ENCODE data around the gene KMT2B. TPM values are rescaled to one million over a fixed set of nuclear protein-coding genes. Genes with fewer than 3 reads are reported as not detected.
A peak's percentile ranks its signal among the peaks of the same experiment; 100 is the strongest.

Gene KMT2B
- total and polyA plus RNA-seq, 9 of the 15 experiments (the other 6 are each of a cell fraction or from before 2014, with no cell fraction given), result 0.63 to 43.9 (median 8.1) TPM

DNA sequence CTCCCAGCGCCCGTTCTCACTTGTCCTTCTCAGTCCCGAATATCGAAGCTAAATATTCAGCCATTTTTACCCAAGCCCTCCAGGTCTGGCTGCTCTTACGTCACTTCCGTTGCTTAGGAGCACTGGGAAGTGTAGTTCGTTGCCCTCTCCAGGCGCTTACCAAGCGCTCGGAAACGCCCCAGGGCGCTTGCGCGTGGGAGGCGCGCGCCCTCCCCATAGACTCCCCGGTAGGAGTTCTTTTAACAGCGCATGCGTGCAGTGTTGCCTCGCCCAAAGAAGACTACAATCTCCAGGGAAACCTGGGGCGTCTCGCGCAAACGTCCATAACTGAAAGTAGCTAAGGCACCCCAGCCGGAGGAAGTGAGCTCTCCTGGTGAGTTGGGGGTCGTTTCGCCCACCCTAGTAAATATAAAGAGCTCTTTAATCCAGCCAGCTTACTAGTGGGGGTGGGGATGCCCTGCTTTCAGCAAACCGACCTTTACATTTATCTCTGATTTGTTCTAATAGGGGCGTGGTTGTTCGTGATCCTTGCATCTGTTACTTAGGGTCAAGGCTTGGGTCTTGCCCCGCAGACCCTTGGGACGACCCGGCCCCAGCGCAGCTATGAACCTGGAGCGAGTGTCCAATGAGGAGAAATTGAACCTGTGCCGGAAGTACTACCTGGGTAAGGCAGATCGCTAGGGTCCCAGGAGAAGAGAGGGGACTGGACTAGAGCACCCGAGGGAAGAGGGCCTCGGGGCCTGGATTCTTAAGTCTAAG is 27.7 kb downstream of the KMT2B start, which contains the start of the genes PSENEN and U2AF1L4 (continued):
- TF ChIP-seq, protein P1, sequence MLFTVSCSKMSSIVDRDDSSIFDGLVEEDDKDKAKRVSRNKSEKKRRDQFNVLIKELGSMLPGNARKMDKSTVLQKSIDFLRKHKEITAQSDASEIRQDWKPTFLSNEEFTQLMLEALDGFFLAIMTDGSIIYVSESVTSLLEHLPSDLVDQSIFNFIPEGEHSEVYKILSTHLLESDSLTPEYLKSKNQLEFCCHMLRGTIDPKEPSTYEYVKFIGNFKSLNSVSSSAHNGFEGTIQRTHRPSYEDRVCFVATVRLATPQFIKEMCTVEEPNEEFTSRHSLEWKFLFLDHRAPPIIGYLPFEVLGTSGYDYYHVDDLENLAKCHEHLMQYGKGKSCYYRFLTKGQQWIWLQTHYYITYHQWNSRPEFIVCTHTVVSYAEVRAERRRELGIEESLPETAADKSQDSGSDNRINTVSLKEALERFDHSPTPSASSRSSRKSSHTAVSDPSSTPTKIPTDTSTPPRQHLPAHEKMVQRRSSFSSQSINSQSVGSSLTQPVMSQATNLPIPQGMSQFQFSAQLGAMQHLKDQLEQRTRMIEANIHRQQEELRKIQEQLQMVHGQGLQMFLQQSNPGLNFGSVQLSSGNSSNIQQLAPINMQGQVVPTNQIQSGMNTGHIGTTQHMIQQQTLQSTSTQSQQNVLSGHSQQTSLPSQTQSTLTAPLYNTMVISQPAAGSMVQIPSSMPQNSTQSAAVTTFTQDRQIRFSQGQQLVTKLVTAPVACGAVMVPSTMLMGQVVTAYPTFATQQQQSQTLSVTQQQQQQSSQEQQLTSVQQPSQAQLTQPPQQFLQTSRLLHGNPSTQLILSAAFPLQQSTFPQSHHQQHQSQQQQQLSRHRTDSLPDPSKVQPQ (CRISPR knock-in tag; IDR thresholded peaks at IDR 0.05; ENCODE audit: borderline replicate concordance), result no peak
- no peak for TF ChIP-seq RAD51 (IDR thresholded peaks at IDR 0.05; ENCODE audit: borderline replicate concordance, low read depth)
- no peak for TF ChIP-seq SRSF1 (IDR thresholded peaks at IDR 0.05; ENCODE audit: low read depth, low read length)
- no peak for TF ChIP-seq TEAD2 (tag; IDR thresholded peaks at IDR 0.05)
- no peak for TF ChIP-seq ZNF280A (IDR thresholded peaks at IDR 0.05; ENCODE audit: low read depth, partially characterized antibody)
- 0 out of 2 replicates have a peak, but pooled peaks have one; percentile 51 for TF ChIP-seq MXI1 (IDR thresholded peaks at IDR 0.05; ENCODE audit: low read depth, low read length)
- TF ChIP-seq ZNF561 (CRISPR knock-in tag; conservative IDR thresholded peaks at IDR 0.05), result no peak
- no peak for TF ChIP-seq MIER1 (IDR thresholded peaks at IDR 0.05; ENCODE audit: low read depth)
- TF ChIP-seq LARP7 (IDR thresholded peaks at IDR 0.05), result no peak
- TF ChIP-seq HCFC1 (IDR thresholded peaks at IDR 0.05; ENCODE audit: low read depth, low read length), result peak; percentile 92
- no peak for TF ChIP-seq POLR2AphosphoS2 (IDR thresholded peaks at IDR 0.05; ENCODE audit: low read length)
- TF ChIP-seq ZFP30 (CRISPR knock-in tag; IDR thresholded peaks at IDR 0.05; ENCODE audit: borderline replicate concordance), result no peak
- no peak for TF ChIP-seq PRDM10 (IDR thresholded peaks at IDR 0.05; ENCODE audit: partially characterized antibody)

Data from K562 (cell line).